Liver (tissue), 9 donors: ENCODE measurements around the gene KRT86. TPM values are rescaled to one million over a fixed set of nuclear protein-coding genes. Genes with fewer than 3 reads are reported as not detected.

Source experiments
- DNase-seq: peaks from one replicate; pipeline ENCODE4 v3.0.0-alpha.2; 2017; ENCODE audit warnings: low spot score
- H3K27ac ChIP-seq, 2 donors: one replicate each; pipeline ENCODE4 v1.7.0; 2013; ENCODE audit warnings: inconsistent platforms in 2 of 2, low read length in 2 of 2, control low read depth in 1 of 2, low read depth in 1 of 2, mild to moderate bottlenecking in 1 of 2
- H3K27me3 ChIP-seq, 4 donors: one replicate each; pipeline versions ENCODE4 v1.6.1 to v1.7.0; 2013; ENCODE audit warnings: low read length in 3 of 4, inconsistent platforms in 1 of 4, mild to moderate bottlenecking in 1 of 4, moderate library complexity in 1 of 4; ENCODE audit not compliant: control insufficient read depth in 4 of 4, insufficient read depth in 4 of 4
- H3K36me3 ChIP-seq, 4 donors: one replicate each; pipeline versions ENCODE4 v1.6.1 to v1.7.0; 2013; ENCODE audit warnings: low read length in 3 of 4, mild to moderate bottlenecking in 3 of 4, low read depth in 1 of 4, moderate library complexity in 1 of 4; ENCODE audit not compliant: control insufficient read depth in 4 of 4, insufficient read depth in 3 of 4
- H3K4me1 ChIP-seq, 4 donors: one replicate each; pipeline versions ENCODE4 v1.6.1 to v1.7.0; 2013; ENCODE audit warnings: low read length in 3 of 4, mild to moderate bottlenecking in 3 of 4, moderate library complexity in 1 of 4; ENCODE audit not compliant: control insufficient read depth in 4 of 4, insufficient read depth in 4 of 4
- H3K4me3 ChIP-seq, 3 donors: one replicate each; pipeline versions ENCODE4 v1.6.1 to v1.7.0; 2013; ENCODE audit warnings: low read length in 3 of 3, control low read depth in 1 of 3, low read depth in 1 of 3, mild to moderate bottlenecking in 1 of 3
- H3K9ac ChIP-seq, 2 donors: one replicate each; pipeline ENCODE4 v1.7.0; 2013; ENCODE audit warnings: low read length in 2 of 2, mild to moderate bottlenecking in 2 of 2, moderate library complexity in 2 of 2, control low read depth in 1 of 2, low read depth in 1 of 2
- H3K9me3 ChIP-seq, 4 donors: one replicate each; pipeline versions ENCODE4 v1.6.1 to v1.7.0; 2013; ENCODE audit warnings: low read length in 3 of 4; ENCODE audit not compliant: control insufficient read depth in 4 of 4
- EGR1 ChIP-seq, 2 donors: IDR thresholded peaks; 2 replicates each; pipeline ENCODE4 v1.6.1; 2016 to 2018; ENCODE audit warnings: antibody characterized with exemption in 2 of 2, low read depth in 2 of 2
- FOXA1 ChIP-seq: IDR thresholded peaks from 2 replicates; pipeline ENCODE4 v1.6.1; 2016; ENCODE audit warnings: antibody characterized with exemption
- FOXA2 ChIP-seq: IDR thresholded peaks from 2 replicates; pipeline ENCODE4 v1.6.1; 2016; ENCODE audit warnings: antibody characterized with exemption
- GABPA ChIP-seq, 2 donors: IDR thresholded peaks in 1 of 2; conservative IDR thresholded peaks in 1 of 2; 2 replicates each; pipeline ENCODE4 v1.6.1; 2016; ENCODE audit warnings: antibody characterized with exemption in 2 of 2, mild to moderate bottlenecking in 1 of 2, moderate library complexity in 1 of 2
- HNF4A ChIP-seq, 2 donors: conservative IDR thresholded peaks; 2 replicates each; pipeline ENCODE4 v1.6.1; 2016; ENCODE audit warnings: antibody characterized with exemption in 2 of 2, mild to moderate bottlenecking in 2 of 2
- HNF4G ChIP-seq: IDR thresholded peaks from 2 replicates; pipeline ENCODE4 v1.6.1; 2016; ENCODE audit warnings: antibody characterized with exemption
- JUND ChIP-seq, 2 donors: IDR thresholded peaks; 2 replicates each; pipeline ENCODE4 v1.6.1; 2016; ENCODE audit warnings: antibody characterized with exemption in 2 of 2
- NR2F2 ChIP-seq: IDR thresholded peaks from 2 replicates; pipeline ENCODE4 v1.6.1; 2016; ENCODE audit warnings: antibody characterized with exemption
- RAD21 ChIP-seq, 2 donors: IDR thresholded peaks; 2 replicates each; pipeline ENCODE4 v1.6.1; 2016; ENCODE audit warnings: antibody characterized with exemption in 2 of 2, mild to moderate bottlenecking in 2 of 2
- RXRA ChIP-seq, 2 donors: IDR thresholded peaks; 2 replicates each; pipeline ENCODE4 v1.6.1; 2017 to 2018; ENCODE audit warnings: antibody characterized with exemption in 2 of 2, mild to moderate bottlenecking in 1 of 2
- SP1 ChIP-seq: IDR thresholded peaks from 2 replicates; pipeline ENCODE4 v1.6.1; 2018; ENCODE audit warnings: antibody characterized with exemption, mild to moderate bottlenecking
- TAF1 ChIP-seq: conservative IDR thresholded peaks from 2 replicates; pipeline ENCODE4 v1.6.1; 2016; ENCODE audit warnings: antibody characterized with exemption, mild to moderate bottlenecking
- YY1 ChIP-seq: IDR thresholded peaks from 2 replicates; pipeline ENCODE4 v1.6.1; 2016; ENCODE audit warnings: antibody characterized with exemption, mild to moderate bottlenecking
- WGBS: extraction: QIAGEN DNeasy Blood & Tissue Kit; methylation state at CpG from one replicate; pipeline ENCODE4 v1.1.7; 2013; 5-methylcytosine and 5-hydroxymethylcytosine counted together
- polyA plus RNA-seq, 2 donors: library from polyadenylated mRNA; stranded (reverse) in 1 of 2; unstranded in 1 of 2; fragments of 200-250 nt in 1 of 2; fragments of >200 nt in 1 of 2; fragmentation: Nextera tagmentation in 1 of 2; extraction: Ambion mirVana in 1 of 2; gene quantifications; one replicate each; pipeline versions ENCODE4 v1.2.1 to v1.2.3, GENCODE V29; 2013 to 2015
- total RNA-seq, 2 donors: library from RNA; depleted of rRNA; stranded (reverse); fragments of >200 nt; gene quantifications; one replicate each; pipeline ENCODE4 v1.2.3, GENCODE V29; 2014
- TF ChIP-seq, protein P1 (sequence below): fragments of 150-350 bp; IDR thresholded peaks from 2 replicates; pipeline ENCODE4 v1.5.1; 2017; ENCODE audit warnings: improper control_type of control experiment, low read depth, low read length; ENCODE audit not compliant: missing input control
- TF ChIP-seq, protein P2 (sequence below): IDR thresholded peaks from 2 replicates; pipeline ENCODE4 v1.6.1; 2016; ENCODE audit warnings: antibody characterized with exemption, mild to moderate bottlenecking
- TF ChIP-seq, protein P3 (sequence below): IDR thresholded peaks from 2 replicates; pipeline ENCODE4 v1.6.1; 2016; ENCODE audit warnings: antibody characterized with exemption
- TF ChIP-seq, protein P4 (sequence below): IDR thresholded peaks from 2 replicates; pipeline ENCODE4 v1.6.1; 2016; ENCODE audit warnings: antibody characterized with exemption
- TF ChIP-seq, protein P5 (sequence below): IDR thresholded peaks from 2 replicates; pipeline ENCODE4 v1.6.1; 2016; ENCODE audit warnings: antibody characterized with exemption
- donor health status: healthy.
- donor health status: healthy.
- donor health status: healthy.
- donor health status: healthy.
- donor health status: healthy.

KRT86 gene
- total and polyA plus RNA-seq, 4 donors: 0.08 TPM; not detected in 3

DNA sequence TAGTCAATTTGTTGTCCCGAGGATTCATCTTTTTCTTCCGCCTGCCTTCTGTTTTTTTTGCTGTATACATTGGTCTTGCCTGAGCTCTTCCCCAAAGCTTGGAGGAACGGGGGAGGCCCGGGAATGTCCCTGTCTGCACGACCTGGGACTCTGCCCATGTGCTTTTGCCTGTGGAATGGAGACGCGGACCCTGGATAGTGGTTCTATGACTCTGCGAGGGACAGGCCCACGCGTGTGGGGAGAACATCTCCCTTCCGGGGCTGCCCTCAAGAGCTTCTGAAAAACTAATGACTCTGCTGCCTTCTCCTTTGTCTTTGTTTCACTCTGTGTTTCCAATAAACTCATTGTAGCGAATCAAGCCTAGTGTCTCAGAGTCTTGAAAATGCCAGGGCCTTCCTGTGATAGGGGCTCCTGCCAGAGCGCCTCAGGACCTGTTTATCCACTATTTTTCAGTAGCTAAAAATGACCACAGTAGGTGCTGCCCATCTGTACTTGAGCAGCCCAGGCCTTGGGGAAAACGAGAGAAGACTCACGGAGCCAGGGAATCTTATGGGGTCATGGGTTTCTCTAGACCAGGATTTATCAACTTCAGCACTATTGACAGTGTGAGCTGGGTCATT lies 34.5 kb downstream of the KRT86 start:
- Histone ChIP-seq H3K27me3 (peaks cover 0 to 8% (median 3%) of the 10 kb centered on the region in 4 donors), H3K9me3 (no peaks in the 10 kb centered on the region), H3K9ac (no peak overlapping the region), H3K36me3 (no peaks in the 10 kb centered on the region), H3K27ac (no peak overlapping the region), H3K4me1 (peaks cover 0 to 12% (median 3%) of the 10 kb centered on the region in 4 donors), H3K4me3 (no peak overlapping the region)
- no peak for DNase-seq
- WGBS: 55% methylated on average over 15 of the region's 15 CpGs
- TF ChIP-seq JUND (IDR thresholded peaks at IDR 0.05): no peak
- TF ChIP-seq SP1: no peak
- no peak for TF ChIP-seq HNF4A (conservative IDR thresholded peaks at IDR 0.05)
- no peak for TF ChIP-seq FOXA1
- no peak for TF ChIP-seq TAF1
- TF ChIP-seq, protein P1, sequence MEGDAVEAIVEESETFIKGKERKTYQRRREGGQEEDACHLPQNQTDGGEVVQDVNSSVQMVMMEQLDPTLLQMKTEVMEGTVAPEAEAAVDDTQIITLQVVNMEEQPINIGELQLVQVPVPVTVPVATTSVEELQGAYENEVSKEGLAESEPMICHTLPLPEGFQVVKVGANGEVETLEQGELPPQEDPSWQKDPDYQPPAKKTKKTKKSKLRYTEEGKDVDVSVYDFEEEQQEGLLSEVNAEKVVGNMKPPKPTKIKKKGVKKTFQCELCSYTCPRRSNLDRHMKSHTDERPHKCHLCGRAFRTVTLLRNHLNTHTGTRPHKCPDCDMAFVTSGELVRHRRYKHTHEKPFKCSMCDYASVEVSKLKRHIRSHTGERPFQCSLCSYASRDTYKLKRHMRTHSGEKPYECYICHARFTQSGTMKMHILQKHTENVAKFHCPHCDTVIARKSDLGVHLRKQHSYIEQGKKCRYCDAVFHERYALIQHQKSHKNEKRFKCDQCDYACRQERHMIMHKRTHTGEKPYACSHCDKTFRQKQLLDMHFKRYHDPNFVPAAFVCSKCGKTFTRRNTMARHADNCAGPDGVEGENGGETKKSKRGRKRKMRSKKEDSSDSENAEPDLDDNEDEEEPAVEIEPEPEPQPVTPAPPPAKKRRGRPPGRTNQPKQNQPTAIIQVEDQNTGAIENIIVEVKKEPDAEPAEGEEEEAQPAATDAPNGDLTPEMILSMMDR: no peak
- no peak for TF ChIP-seq RAD21 (IDR thresholded peaks at IDR 0.05)
- no peak for TF ChIP-seq GABPA (IDR thresholded peaks at IDR 0.05 in 1 of 2, conservative IDR thresholded peaks at IDR 0.05 in 1 of 2)
- no peak for TF ChIP-seq YY1

DNA sequence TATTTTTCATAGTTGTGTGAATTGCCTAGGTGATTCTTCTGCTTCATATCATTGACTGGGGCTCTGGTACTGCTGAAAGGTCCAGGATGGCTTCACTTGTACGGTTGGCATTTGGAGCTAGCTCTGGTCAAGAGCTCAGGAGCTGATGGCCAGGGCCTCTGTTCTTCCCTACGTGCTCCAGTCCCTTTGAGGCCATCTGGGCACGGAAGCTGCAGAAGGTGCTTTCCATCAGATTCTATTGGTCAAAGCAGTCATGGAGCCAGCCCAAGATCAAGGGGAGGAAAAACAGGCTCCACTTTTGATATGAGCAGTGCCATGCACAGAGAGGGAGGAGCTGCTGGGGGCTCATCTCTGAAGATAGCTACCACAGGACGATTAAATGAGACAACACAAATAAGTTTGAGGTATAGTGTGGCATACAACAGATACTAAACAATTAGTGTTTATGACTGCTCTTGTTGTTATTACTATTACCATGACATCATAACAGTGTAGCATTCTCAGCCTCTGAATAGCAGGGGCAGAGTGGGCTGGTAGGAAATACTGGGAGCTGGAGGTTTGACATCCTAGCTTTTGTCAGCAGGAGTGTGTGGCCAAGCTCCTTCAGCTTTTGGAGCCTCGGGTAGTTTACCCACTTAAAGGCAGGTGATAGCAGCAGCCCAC lies 36.3 kb downstream of the KRT86 start:
- peaks cover 0 to 12% (median 3%) of the 10 kb centered on the region in 4 donors for H3K4me1 ChIP-seq
- H3K9ac ChIP-seq: no peak overlapping the region
- no peaks in the 10 kb centered on the region for H3K9me3 ChIP-seq
- no peak overlapping the region for H3K27ac ChIP-seq
- no peak overlapping the region for H3K4me3 ChIP-seq
- no peaks in the 10 kb centered on the region for H3K36me3 ChIP-seq
- WGBS: 82% methylated on average over 5 of the region's 5 CpGs
- peaks cover 0 to 8% (median 3%) of the 10 kb centered on the region in 4 donors for H3K27me3 ChIP-seq
- TF ChIP-seq, protein P2, sequence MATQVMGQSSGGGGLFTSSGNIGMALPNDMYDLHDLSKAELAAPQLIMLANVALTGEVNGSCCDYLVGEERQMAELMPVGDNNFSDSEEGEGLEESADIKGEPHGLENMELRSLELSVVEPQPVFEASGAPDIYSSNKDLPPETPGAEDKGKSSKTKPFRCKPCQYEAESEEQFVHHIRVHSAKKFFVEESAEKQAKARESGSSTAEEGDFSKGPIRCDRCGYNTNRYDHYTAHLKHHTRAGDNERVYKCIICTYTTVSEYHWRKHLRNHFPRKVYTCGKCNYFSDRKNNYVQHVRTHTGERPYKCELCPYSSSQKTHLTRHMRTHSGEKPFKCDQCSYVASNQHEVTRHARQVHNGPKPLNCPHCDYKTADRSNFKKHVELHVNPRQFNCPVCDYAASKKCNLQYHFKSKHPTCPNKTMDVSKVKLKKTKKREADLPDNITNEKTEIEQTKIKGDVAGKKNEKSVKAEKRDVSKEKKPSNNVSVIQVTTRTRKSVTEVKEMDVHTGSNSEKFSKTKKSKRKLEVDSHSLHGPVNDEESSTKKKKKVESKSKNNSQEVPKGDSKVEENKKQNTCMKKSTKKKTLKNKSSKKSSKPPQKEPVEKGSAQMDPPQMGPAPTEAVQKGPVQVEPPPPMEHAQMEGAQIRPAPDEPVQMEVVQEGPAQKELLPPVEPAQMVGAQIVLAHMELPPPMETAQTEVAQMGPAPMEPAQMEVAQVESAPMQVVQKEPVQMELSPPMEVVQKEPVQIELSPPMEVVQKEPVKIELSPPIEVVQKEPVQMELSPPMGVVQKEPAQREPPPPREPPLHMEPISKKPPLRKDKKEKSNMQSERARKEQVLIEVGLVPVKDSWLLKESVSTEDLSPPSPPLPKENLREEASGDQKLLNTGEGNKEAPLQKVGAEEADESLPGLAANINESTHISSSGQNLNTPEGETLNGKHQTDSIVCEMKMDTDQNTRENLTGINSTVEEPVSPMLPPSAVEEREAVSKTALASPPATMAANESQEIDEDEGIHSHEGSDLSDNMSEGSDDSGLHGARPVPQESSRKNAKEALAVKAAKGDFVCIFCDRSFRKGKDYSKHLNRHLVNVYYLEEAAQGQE: no peak
- TF ChIP-seq HNF4A (conservative IDR thresholded peaks at IDR 0.05) (no peak), YY1 (no peak), HNF4G (no peak), FOXA1 (no peak), FOXA2 (no peak), EGR1 (IDR thresholded peaks at IDR 0.05; ENCODE audit: low read depth in 2 of 2) (no peak), TAF1 (no peak), GABPA (IDR thresholded peaks at IDR 0.05 in 1 of 2, conservative IDR thresholded peaks at IDR 0.05 in 1 of 2) (no peak), NR2F2 (no peak), JUND (IDR thresholded peaks at IDR 0.05) (no peak), RXRA (IDR thresholded peaks at IDR 0.05) (no peak), RAD21 (IDR thresholded peaks at IDR 0.05) (no peak)
- TF ChIP-seq, protein P3, sequence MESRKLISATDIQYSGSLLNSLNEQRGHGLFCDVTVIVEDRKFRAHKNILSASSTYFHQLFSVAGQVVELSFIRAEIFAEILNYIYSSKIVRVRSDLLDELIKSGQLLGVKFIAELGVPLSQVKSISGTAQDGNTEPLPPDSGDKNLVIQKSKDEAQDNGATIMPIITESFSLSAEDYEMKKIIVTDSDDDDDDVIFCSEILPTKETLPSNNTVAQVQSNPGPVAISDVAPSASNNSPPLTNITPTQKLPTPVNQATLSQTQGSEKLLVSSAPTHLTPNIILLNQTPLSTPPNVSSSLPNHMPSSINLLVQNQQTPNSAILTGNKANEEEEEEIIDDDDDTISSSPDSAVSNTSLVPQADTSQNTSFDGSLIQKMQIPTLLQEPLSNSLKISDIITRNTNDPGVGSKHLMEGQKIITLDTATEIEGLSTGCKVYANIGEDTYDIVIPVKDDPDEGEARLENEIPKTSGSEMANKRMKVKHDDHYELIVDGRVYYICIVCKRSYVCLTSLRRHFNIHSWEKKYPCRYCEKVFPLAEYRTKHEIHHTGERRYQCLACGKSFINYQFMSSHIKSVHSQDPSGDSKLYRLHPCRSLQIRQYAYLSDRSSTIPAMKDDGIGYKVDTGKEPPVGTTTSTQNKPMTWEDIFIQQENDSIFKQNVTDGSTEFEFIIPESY: no peak
- TF ChIP-seq, protein P4, sequence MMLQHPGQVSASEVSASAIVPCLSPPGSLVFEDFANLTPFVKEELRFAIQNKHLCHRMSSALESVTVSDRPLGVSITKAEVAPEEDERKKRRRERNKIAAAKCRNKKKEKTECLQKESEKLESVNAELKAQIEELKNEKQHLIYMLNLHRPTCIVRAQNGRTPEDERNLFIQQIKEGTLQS: no peak
- TF ChIP-seq, protein P1: no peak
- TF ChIP-seq, protein P5, sequence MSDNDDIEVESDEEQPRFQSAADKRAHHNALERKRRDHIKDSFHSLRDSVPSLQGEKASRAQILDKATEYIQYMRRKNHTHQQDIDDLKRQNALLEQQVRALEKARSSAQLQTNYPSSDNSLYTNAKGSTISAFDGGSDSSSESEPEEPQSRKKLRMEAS: no peak
- no peak for DNase-seq
